Sigmoid colon (tissue), 7 donors: ENCODE data around the gene ZSWIM5. TPM values are rescaled to one million over a fixed set of nuclear protein-coding genes. Genes with fewer than 3 reads are reported as not detected.
"Not testable (repeated sequence)": the region's sequence is repeated elsewhere in the genome, so short reads cannot be mapped to it uniquely, and the experiment has no call there.

ENCODE experiments used
- DNase-seq: peaks from one replicate; pipeline ENCODE4 v3.0.0-alpha.2; 2019
- H3K27ac ChIP-seq, 4 donors: fragments of 200-600 bp; sonication (generic); one replicate each; pipeline ENCODE4 v1.5.1; 2016 to 2019; ENCODE audit warnings: mild to moderate bottlenecking in 1 of 4
- H3K27me3 ChIP-seq, 3 donors: fragments of 200-600 bp; sonication (generic); one replicate each; pipeline ENCODE4 v1.5.1; 2019; ENCODE audit warnings: mild to moderate bottlenecking in 1 of 3
- H3K36me3 ChIP-seq, 4 donors: fragments of 200-600 bp; sonication (generic); one replicate each; pipeline ENCODE4 v1.5.1; 2016 to 2019
- H3K4me1 ChIP-seq, 4 donors: fragments of 200-600 bp; sonication (generic); one replicate each; pipeline ENCODE4 v1.5.1; 2017 to 2019
- H3K4me3 ChIP-seq, 4 donors: fragments of 200-600 bp; sonication (generic); one replicate each; pipeline ENCODE4 v1.5.1; 2017 to 2019; ENCODE audit warnings: mild to moderate bottlenecking in 2 of 4, moderate library complexity in 1 of 4
- H3K9me3 ChIP-seq, 4 donors: fragments of 200-600 bp in 3 of 4; sonication (generic) in 3 of 4; one replicate each; pipeline versions ENCODE4 v1.5.1 to v1.6.1; 2013 to 2019
- CTCF ChIP-seq, 4 experiments: fragments of 450-650 bp in 3 of 4; fragments of 200-600 bp in 1 of 4; IDR thresholded peaks; one replicate each; pipeline ENCODE4 v1.5.1; 2016 to 2019; ENCODE audit warnings: antibody characterized with exemption in 4 of 4, mild to moderate bottlenecking in 3 of 4, moderate library complexity in 2 of 4
- EP300 ChIP-seq, 4 donors: sonication (generic); formaldehyde crosslinking; IDR thresholded peaks; one replicate each; pipeline ENCODE4 v1.6.1; 2017; ENCODE audit warnings: antibody characterized with exemption in 4 of 4
- POLR2A ChIP-seq, 2 donors: fragments of 450-650 bp; IDR thresholded peaks; one replicate each; pipeline ENCODE4 v1.6.1; 2016; ENCODE audit warnings: antibody characterized with exemption in 2 of 2, mild to moderate bottlenecking in 2 of 2, moderate library complexity in 2 of 2
- POLR2AphosphoS5 ChIP-seq, 4 donors: sonication (generic); formaldehyde crosslinking; IDR thresholded peaks; one replicate each; pipeline ENCODE4 v1.6.1; 2017; ENCODE audit warnings: antibody characterized with exemption in 4 of 4
- WGBS, 2 donors: extraction: QIAGEN DNeasy Blood & Tissue Kit; methylation state at CpG; one replicate each; pipeline ENCODE4 v1.1.7; 2013; 5-methylcytosine and 5-hydroxymethylcytosine counted together
- intact Hi-C: fragments of 100-400 bp; cut with DNase I; formaldehyde crosslinking; loops from one replicate; pipeline ENCODE4 v1.15.1; 2023
- polyA plus RNA-seq, 3 donors: library from polyadenylated mRNA; stranded (reverse); fragments of 200-250 nt; gene quantifications; one replicate each; pipeline ENCODE4 v1.2.3, GENCODE V29; 2013
- total RNA-seq, 4 donors: library from RNA; depleted of rRNA; stranded (reverse); fragments of >200 nt; gene quantifications; one replicate each; pipeline ENCODE4 v1.1.0, GENCODE V29; 2016
- donor health status: healthy with polysubstance abuse.
- donor health status: Bipolar disorder and iron deficiency.
- donor health status: healthy.

ZSWIM5 gene
- total and polyA plus RNA-seq, 7 donors, result 2.4 to 4.3 (median 3.2) TPM

GRCh38 chr1:45163111-45163510 lies 43.3 kb downstream of the ZSWIM5 start:
- intact Hi-C loops, H3K27ac ChIP-seq, H3K4me3 ChIP-seq, H3K9me3 ChIP-seq, DNase-seq, H3K36me3 ChIP-seq, H3K4me1 ChIP-seq, H3K27me3 ChIP-seq: not testable (repeated sequence)
- 91 to 96% methylated on average over 3 of the region's 3 CpGs for WGBS, 2 donors

- 61 to 78% methylated on average over 14 of the region's 14 CpGs for WGBS, 2 donors
- H3K27me3 ChIP-seq, intact Hi-C loops, H3K36me3 ChIP-seq, H3K27ac ChIP-seq, H3K9me3 ChIP-seq, H3K4me3 ChIP-seq, DNase-seq, H3K4me1 ChIP-seq: not testable (repeated sequence)
Measured at GRCh38 chr1:45162041-45163035, 44.1 kb downstream of the ZSWIM5 start.

- Histone ChIP-seq H3K27ac (no peak overlapping the region), H3K9me3 (no peaks in the 10 kb centered on the region), H3K27me3 (no peaks in the 10 kb centered on the region), H3K4me1 (no peaks in the 10 kb centered on the region), H3K36me3 (no peaks in the 10 kb centered on the region), H3K4me3 (no peak overlapping the region)
- no peak for DNase-seq
- no peak for TF ChIP-seq CTCF (IDR thresholded peaks at IDR 0.05)
- intact Hi-C loops, result no loop called here
Measured at GRCh38 chr1:45155957-45156356, 50.4 kb downstream of the ZSWIM5 start.

GRCh38 chr1:45155423-45155822 lies 51.0 kb downstream of the ZSWIM5 start:
- Histone ChIP-seq H3K27ac (no peak overlapping the region), H3K4me3 (no peak overlapping the region), H3K4me1 (no peaks in the 10 kb centered on the region), H3K27me3 (no peaks in the 10 kb centered on the region), H3K9me3 (no peaks in the 10 kb centered on the region), H3K36me3 (no peaks in the 10 kb centered on the region)
- TF ChIP-seq EP300 (IDR thresholded peaks at IDR 0.05), result no peak
- TF ChIP-seq CTCF (IDR thresholded peaks at IDR 0.05), result no peak
- no peak for TF ChIP-seq POLR2AphosphoS5 (IDR thresholded peaks at IDR 0.05)
- TF ChIP-seq POLR2A (IDR thresholded peaks at IDR 0.05), result no peak
- no peak for DNase-seq
- intact Hi-C loops, result no loop called here
- WGBS, 2 donors, result 26 to 81% methylated on average over 7 of the region's 7 CpGs

- 34 to 71% methylated on average over 3 of the region's 3 CpGs for WGBS, 2 donors
- intact Hi-C loops, result no loop called here
- Histone ChIP-seq H3K27ac (no peak overlapping the region), H3K9me3 (no peaks in the 10 kb centered on the region), H3K4me1 (no peaks in the 10 kb centered on the region), H3K4me3 (no peak overlapping the region), H3K36me3 (no peaks in the 10 kb centered on the region), H3K27me3 (no peaks in the 10 kb centered on the region)
- TF ChIP-seq CTCF (IDR thresholded peaks at IDR 0.05) (no peak), EP300 (IDR thresholded peaks at IDR 0.05) (no peak), POLR2A (IDR thresholded peaks at IDR 0.05) (no peak), POLR2AphosphoS5 (IDR thresholded peaks at IDR 0.05) (no peak)
- DNase-seq, result no peak
Measured at GRCh38 chr1:45152126-45152525, 54.3 kb downstream of the ZSWIM5 start.
